A549 (cell line): ENCODE results near the gene CAND2. TPM values are rescaled to one million over a fixed set of nuclear protein-coding genes. Genes with fewer than 3 reads are reported as not detected.
A peak's percentile ranks its signal among the peaks of the same experiment; 100 is the strongest.

Source experiments
- ATAC-seq, 2 experiments: fragments of 200-7000 bp in 1 of 2; fragments of >200 bp in 1 of 2; cut with Nextera tagmentation in 1 of 2; cut with Tn5 transposase in 1 of 2; 3 replicates each; pipeline versions ENCODE4 v1.8.0 to v1.9.1; 2018 to 2020; ENCODE audit warnings: mild to moderate bottlenecking in 1 of 2, moderate library complexity in 1 of 2
- CTCF ChIA-PET: fragments of 300-600 bp; sonication (Branson Sonifier 250); formaldehyde crosslinking; extraction: SDS; loops from one replicate; lab custom pipeline; 2021; ENCODE audit warnings: antibody characterized with exemption, inconsistent platforms; lab: Yijun Ruan, JAX
- POLR2A ChIA-PET: fragments of 350-600 bp; formaldehyde crosslinking; extraction: SDS; loops from one replicate; lab custom pipeline; 2021; ENCODE audit warnings: antibody characterized with exemption, inconsistent platforms; lab: Yijun Ruan, JAX
- DNase-seq, 2 experiments: peaks; one replicate each; pipeline versions ENCODE4 v3.0.0 to v3.0.0-alpha.2; 2011 to 2016; ENCODE audit warnings: low read depth in 1 of 2, low spot score in 1 of 2
- FAIRE-seq: peaks from 2 replicates; lab custom pipeline; 2011; peaks lifted over from hg19 to GRCh38; lab: Jason Lieb, UNC
- H3K27ac ChIP-seq, 2 experiments: fragments of >200 bp; sonication (Bioruptor Twin); formaldehyde crosslinking; 3 replicates each; pipeline ENCODE4 v1.5.1; 2016 to 2017
- H3K4me1 ChIP-seq: fragments of >200 bp; sonication (Bioruptor Twin); formaldehyde crosslinking; 3 replicates; pipeline ENCODE4 v1.6.1; 2016
- H3K4me2 ChIP-seq: fragments of >200 bp; sonication (Bioruptor Twin); formaldehyde crosslinking; 3 replicates; pipeline ENCODE4 v1.6.1; 2016
- H3K4me3 ChIP-seq: fragments of >200 bp; sonication (Bioruptor Twin); formaldehyde crosslinking; 3 replicates; pipeline ENCODE4 v1.5.1; 2016
- H3K9me3 ChIP-seq: fragments of >200 bp; sonication (Bioruptor Twin); formaldehyde crosslinking; 3 replicates; pipeline ENCODE4 v1.6.1; 2016
- BCL3 ChIP-seq: fragments of >200 bp; sonication (Bioruptor Twin); formaldehyde crosslinking; IDR thresholded peaks from 3 replicates; pipeline ENCODE4 v1.6.1; 2016
- BHLHE40 ChIP-seq: IDR thresholded peaks from 2 replicates; pipeline ENCODE4 v1.6.1; 2012; ENCODE audit warnings: low read depth, low read length, inconsistent platforms
- CBX8 ChIP-seq: fragments of 200-600 bp; sonication (generic); IDR thresholded peaks from 2 replicates; pipeline ENCODE4 v1.6.1; 2016
- CEBPB ChIP-seq, 2 experiments: fragments of >200 bp in 1 of 2; sonication (Bioruptor Twin) in 1 of 2; formaldehyde crosslinking in 1 of 2; IDR thresholded peaks; 2 replicates each; pipeline ENCODE4 v1.6.1; 2012 to 2016
- CHD2 ChIP-seq: fragments of 150-350 bp; IDR thresholded peaks from 2 replicates; pipeline ENCODE4 v1.6.1; 2014; ENCODE audit warnings: low read length; ENCODE audit not compliant: partially characterized antibody
- ELK1 ChIP-seq: fragments of 150-350 bp; IDR thresholded peaks from 2 replicates; pipeline ENCODE4 v1.6.1; 2014; ENCODE audit warnings: low read depth, mild to moderate bottlenecking, low read length
- FOSL2 ChIP-seq, 2 experiments: fragments of 450-650 bp in 1 of 2; fragments of >200 bp in 1 of 2; sonication (Bioruptor Twin) in 1 of 2; formaldehyde crosslinking; IDR thresholded peaks; 2 replicates each; pipeline versions ENCODE4 v1.5.0 to v1.6.1; 2016 to 2020; ENCODE audit warnings: mild to moderate bottlenecking in 1 of 2, moderate library complexity in 1 of 2
- FOXS1 ChIP-seq: fragments of 250-450 bp; sonication (Bioruptor Pico); IDR thresholded peaks from 2 replicates; pipeline ENCODE4 v1.5.0; 2020; ENCODE audit warnings: mild to moderate bottlenecking, moderate library complexity
- HOXA7 ChIP-seq: fragments of 250-450 bp; sonication (Bioruptor Pico); IDR thresholded peaks from 2 replicates; pipeline ENCODE4 v1.5.0; 2020; ENCODE audit warnings: mild to moderate bottlenecking, moderate library complexity
- JUNB ChIP-seq: fragments of >200 bp; sonication (Bioruptor Twin); formaldehyde crosslinking; IDR thresholded peaks from 2 replicates; pipeline ENCODE4 v1.6.1; 2016
- KDM1A ChIP-seq: fragments of 200-600 bp; sonication (generic); IDR thresholded peaks from 2 replicates; pipeline ENCODE4 v1.6.1; 2016; ENCODE audit warnings: low read depth, mild to moderate bottlenecking
- MAFK ChIP-seq: fragments of 450-650 bp; IDR thresholded peaks from 2 replicates; pipeline ENCODE4 v1.6.1; 2014; ENCODE audit not compliant: partially characterized antibody
- MAX ChIP-seq: IDR thresholded peaks from 2 replicates; pipeline ENCODE4 v1.6.1; 2012
- MAZ ChIP-seq: fragments of 150-350 bp; IDR thresholded peaks from 2 replicates; pipeline ENCODE4 v1.6.1; 2014; ENCODE audit warnings: antibody characterized with exemption, low read depth, low read length, borderline replicate concordance
- NFE2L2 ChIP-seq: fragments of 150-350 bp; conservative IDR thresholded peaks from 2 replicates; pipeline ENCODE4 v1.6.1; 2014; ENCODE audit warnings: low read length
- PHF8 ChIP-seq: fragments of 200-600 bp; sonication (generic); IDR thresholded peaks from 2 replicates; pipeline ENCODE4 v1.6.1; 2016; ENCODE audit warnings: low read depth, mild to moderate bottlenecking, antibody characterized with exemption, moderate library complexity, borderline replicate concordance
- POLR2A ChIP-seq: IDR thresholded peaks from 2 replicates; pipeline ENCODE4 v1.6.1; 2012; ENCODE audit warnings: mild to moderate bottlenecking, low read length
- RAD21 ChIP-seq, 2 experiments: fragments of >200 bp in 1 of 2; sonication (Bioruptor Twin) in 1 of 2; formaldehyde crosslinking in 1 of 2; IDR thresholded peaks in 1 of 2; conservative IDR thresholded peaks in 1 of 2; 2 replicates in 1 of 2; 3 replicates in 1 of 2; pipeline ENCODE4 v1.6.1; 2012 to 2018; ENCODE audit warnings: inconsistent platforms in 1 of 2
- RCOR1 ChIP-seq: fragments of 150-350 bp; IDR thresholded peaks from 2 replicates; pipeline ENCODE4 v1.6.1; 2014; ENCODE audit warnings: antibody characterized with exemption, low read length, low read depth
- REST ChIP-seq: fragments of 200-600 bp; sonication (generic); IDR thresholded peaks from 2 replicates; pipeline ENCODE4 v1.6.1; 2016; ENCODE audit warnings: antibody characterized with exemption, mild to moderate bottlenecking, moderate library complexity
- SREBF2 ChIP-seq: fragments of 450-650 bp; IDR thresholded peaks from 2 replicates; pipeline ENCODE4 v1.6.1; 2014; ENCODE audit warnings: mild to moderate bottlenecking, moderate library complexity
- ZNF302 ChIP-seq: fragments of 250-450 bp; sonication (Bioruptor Pico); IDR thresholded peaks from 2 replicates; pipeline ENCODE4 v1.9.0; 2021; ENCODE audit warnings: inconsistent platforms, mild to moderate bottlenecking, moderate library complexity
- WGBS: methylation state at CpG from one replicate; pipeline ENCODE4 v1.1.6; 2017; ENCODE audit errors: missing lambda C conversion rate; 5-methylcytosine and 5-hydroxymethylcytosine counted together
- polyA plus RNA-seq, 4 experiments: library from polyadenylated mRNA; depleted of rRNA in 3 of 4; stranded (reverse); fragments of >200 nt; fragmentation: RNase III in 1 of 4; extraction: RNeasy Plus Mini Kit Qiagen cat#74134 plus additional on column Dnase treatment in 1 of 4; gene quantifications; 2 replicates in 3 of 4; 3 replicates in 1 of 4; pipeline ENCODE4 v1.2.3, GENCODE V29; 2011 to 2017
- TF ChIP-seq, protein P1 (sequence below): fragments of 250-450 bp; sonication (Bioruptor Pico); IDR thresholded peaks from 2 replicates; pipeline ENCODE4 v1.5.0; 2020; ENCODE audit warnings: low read depth, mild to moderate bottlenecking, moderate library complexity
- TF ChIP-seq, protein P2 (sequence below): IDR thresholded peaks from 2 replicates; pipeline ENCODE4 v1.6.1; 2012; ENCODE audit warnings: low read depth, borderline replicate concordance

CAND2 gene
- polyA plus RNA-seq, 2 of the 4 experiments (the other 2 are of a cell fraction): 0.72 to 0.84 TPM

DNA sequence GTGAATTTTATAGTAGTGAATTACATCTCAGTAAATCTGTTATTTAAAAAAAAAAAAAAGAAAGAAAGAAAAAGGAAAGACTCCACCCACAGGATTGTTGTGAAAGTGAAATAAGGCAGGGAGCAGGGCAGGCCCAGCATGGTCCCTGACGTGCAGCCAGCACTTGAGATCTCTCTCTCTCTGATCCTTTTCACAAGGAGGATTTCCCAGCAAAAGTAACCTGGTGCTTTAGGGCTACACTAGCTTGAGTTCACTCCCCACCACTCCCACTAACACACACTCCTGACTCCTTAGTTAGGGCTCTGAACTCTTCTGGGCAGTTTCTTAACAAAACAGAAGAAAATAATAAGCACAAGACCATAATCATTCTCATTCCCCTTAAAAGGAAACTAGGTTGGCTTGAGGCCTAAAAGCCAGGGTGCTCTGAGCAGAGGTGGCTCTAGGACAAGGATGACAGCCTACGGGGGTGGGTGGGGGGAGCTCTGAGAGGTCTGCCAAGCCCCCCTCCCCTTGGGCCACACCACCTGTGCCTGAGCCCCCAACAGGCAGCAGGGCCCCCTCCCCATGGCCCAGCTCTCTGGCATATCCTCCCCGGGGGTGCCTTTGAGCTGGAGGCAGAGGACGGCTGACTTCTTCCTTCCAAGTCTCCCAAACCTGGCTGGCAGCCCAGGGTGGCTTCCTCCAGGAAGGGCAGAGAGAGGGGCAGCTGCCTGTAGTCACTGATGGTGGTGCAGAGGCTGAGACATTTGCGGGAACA lies 38.3 kb upstream of the CAND2 start:
- TF ChIP-seq, protein P1, sequence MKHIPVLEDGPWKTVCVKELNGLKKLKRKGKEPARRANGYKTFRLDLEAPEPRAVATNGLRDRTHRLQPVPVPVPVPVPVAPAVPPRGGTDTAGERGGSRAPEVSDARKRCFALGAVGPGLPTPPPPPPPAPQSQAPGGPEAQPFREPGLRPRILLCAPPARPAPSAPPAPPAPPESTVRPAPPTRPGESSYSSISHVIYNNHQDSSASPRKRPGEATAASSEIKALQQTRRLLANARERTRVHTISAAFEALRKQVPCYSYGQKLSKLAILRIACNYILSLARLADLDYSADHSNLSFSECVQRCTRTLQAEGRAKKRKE: no peak
- TF ChIP-seq MAZ (no peak), JUNB (no peak), CHD2 (no peak), POLR2A (no peak), MAFK (no peak), ELK1 (no peak), NFE2L2 (no peak), RAD21 (conservative IDR thresholded peaks at IDR 0.05 in 1 of 2, IDR thresholded peaks at IDR 0.05 in 1 of 2) (no peak), PHF8 (no peak)
- TF ChIP-seq, protein P2, sequence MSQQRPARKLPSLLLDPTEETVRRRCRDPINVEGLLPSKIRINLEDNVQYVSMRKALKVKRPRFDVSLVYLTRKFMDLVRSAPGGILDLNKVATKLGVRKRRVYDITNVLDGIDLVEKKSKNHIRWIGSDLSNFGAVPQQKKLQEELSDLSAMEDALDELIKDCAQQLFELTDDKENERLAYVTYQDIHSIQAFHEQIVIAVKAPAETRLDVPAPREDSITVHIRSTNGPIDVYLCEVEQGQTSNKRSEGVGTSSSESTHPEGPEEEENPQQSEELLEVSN: no peak
- TF ChIP-seq, all 56 proteins: peak for 0
- Histone ChIP-seq H3K4me1 (peaks cover 33% of the 10 kb centered on the region), H3K9me3 (no peaks in the 10 kb centered on the region), H3K4me2 (peak overlapping the region; percentile 29; the same call in 1 of the 3 replicates), H3K4me3 (no peak overlapping the region), H3K27ac (peak overlapping the region in 1 of 2 experiments; percentile 79; a peak in 4 of 6 replicates)
- FAIRE-seq: no peak
- ChIA-PET CTCF (interaction anchor here (0.7 to 1.6 kb wide), 3 partner anchors 35 to 623 kb away, joined by 3 to 4 read pairs (median 3); no protein-coding TSS in a partner anchor), POLR2A (interaction anchor here (0.7 kb wide), 1 partner anchor 263 kb away, joined by 4 read pairs; no protein-coding TSS in a partner anchor)
- WGBS: 79% methylated on average over 2 of the region's 5 CpGs
- no peak for DNase-seq
- ATAC-seq: peak; percentile 42 to 48; a peak in 4 of 6 replicates

DNA sequence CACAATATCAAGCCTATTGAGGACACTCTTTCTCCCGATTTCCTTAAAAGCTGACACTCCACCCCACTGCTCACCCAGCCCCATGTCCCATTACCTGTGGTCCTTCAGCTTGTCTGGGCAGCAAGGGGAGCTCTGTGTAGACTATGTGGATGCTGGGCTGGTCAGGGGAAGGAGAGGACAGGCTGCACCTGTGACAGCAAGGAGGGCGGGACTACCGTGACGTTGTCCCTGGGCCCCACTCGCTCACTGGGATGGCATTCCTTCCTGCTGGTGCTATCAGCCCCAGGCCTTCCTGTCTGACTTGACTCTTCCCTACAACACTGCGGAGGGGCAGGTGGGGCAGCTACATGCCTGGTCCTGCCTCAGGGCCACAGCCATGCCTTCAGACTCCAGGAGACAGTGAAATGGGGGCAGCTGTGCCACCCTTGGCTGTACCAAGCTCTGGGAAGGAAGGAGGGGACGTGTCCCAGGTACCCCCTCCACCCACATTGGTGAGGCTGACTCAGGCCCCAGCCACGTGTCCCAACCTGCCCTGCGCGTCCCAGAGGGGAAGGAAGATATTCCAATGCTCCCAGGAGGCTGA lies 37.3 kb upstream of the CAND2 start, which contains the start of gene TMEM40:
Gene TMEM40, minus strand, starts transcription at position 163 of the 583 bp plus-strand sequence. CDS start 9,427 bp downstream, outside the sequence.
- 71% methylated on average over 10 of the region's 10 CpGs for WGBS
- POLR2A ChIA-PET: no interaction called here
- no peak within 1 kb of the TSS for H3K4me3 ChIP-seq
- peaks cover 34% of the 10 kb centered on the region for H3K4me1 ChIP-seq
- peak within 1 kb of the TSS; percentile 29; the same call in 1 of the 3 replicates for H3K4me2 ChIP-seq
- CTCF ChIA-PET: interaction anchor here (0.5 to 1.4 kb wide), 6 partner anchors 9 to 887 kb away, joined by 3 to 5 read pairs (median 3); no protein-coding TSS in a partner anchor
- H3K9me3 ChIP-seq: no peaks in the 10 kb centered on the region
- DNase-seq (peak in 1 of 2 experiments; percentile 32), FAIRE-seq (no peak), ATAC-seq (no peak)
- H3K27ac ChIP-seq: peak within 1 kb of the TSS in 1 of 2 experiments; percentile 79; a peak in 4 of 6 replicates
- TF ChIP-seq KDM1A (no peak), RCOR1 (no peak), FOXS1 (no peak), BCL3 (no peak), BHLHE40 (no peak), MAX (no peak), ZNF302 (CRISPR knock-in tag) (no peak), REST (no peak), HOXA7 (no peak), FOSL2 (IDR thresholded peaks at IDR 0.05) (no peak), FOSL2 (CRISPR knock-in tag; IDR thresholded peaks at IDR 0.05) (no peak), PHF8 (no peak), CBX8 (no peak), CEBPB (IDR thresholded peaks at IDR 0.05) (no peak), SREBF2 (no peak)
- TF ChIP-seq, all 56 proteins: peak for 0
